GM21619 (cell line): ENCODE measurements around the gene SEPTIN1.

Experiments
- ATAC-seq: cut with Tn5 transposase; IDR thresholded peaks from one replicate; pipeline ENCODE4 v1.9.1; 2021; ENCODE audit not compliant: unreplicated experiment

Gene SEPTIN1, protein sequence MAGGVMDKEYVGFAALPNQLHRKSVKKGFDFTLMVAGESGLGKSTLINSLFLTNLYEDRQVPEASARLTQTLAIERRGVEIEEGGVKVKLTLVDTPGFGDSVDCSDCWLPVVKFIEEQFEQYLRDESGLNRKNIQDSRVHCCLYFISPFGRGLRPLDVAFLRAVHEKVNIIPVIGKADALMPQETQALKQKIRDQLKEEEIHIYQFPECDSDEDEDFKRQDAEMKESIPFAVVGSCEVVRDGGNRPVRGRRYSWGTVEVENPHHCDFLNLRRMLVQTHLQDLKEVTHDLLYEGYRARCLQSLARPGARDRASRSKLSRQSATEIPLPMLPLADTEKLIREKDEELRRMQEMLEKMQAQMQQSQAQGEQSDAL

DNA sequence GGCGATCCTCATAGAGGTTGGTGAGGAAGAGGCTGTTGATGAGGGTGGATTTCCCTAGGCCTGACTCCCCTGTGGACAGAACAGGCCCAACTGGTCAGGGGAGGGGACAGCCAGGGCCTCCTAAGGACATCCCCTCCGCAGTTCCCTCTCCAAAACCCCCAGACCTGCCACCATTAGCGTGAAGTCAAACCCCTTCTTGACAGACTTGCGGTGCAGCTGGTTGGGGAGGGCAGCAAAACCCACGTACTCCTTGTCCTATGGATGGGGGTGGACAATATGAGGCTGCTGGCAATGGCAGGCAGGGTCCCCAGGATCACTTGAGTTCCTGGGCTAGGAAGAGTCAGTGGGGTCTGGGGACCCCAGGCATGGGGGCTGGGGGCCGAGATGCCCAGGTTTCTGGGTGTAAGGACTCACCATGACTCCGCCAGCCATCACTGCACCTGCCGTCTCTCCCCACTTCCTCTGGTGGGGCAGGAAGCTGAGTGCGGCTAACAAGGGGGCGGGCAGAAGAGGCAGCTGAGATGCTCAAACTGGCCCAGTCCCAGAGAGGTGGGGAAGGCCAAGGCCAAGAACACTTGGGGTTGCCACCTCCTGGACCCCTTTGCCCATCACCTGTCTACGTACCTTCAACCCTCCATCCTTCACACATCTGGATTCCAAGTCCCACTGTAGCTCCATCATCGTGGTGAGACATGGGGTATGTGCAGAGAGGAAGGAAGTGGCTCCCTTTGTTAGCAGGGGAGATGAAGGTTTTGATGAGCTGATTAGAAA lies at the start of gene SEPTIN1:
SEPTIN1 (minus strand) TSS at position 451 of the 771 bp plus-strand sequence; CDS start at position 432, 19 bp downstream.
- peak; percentile 30 for ATAC-seq

DNA sequence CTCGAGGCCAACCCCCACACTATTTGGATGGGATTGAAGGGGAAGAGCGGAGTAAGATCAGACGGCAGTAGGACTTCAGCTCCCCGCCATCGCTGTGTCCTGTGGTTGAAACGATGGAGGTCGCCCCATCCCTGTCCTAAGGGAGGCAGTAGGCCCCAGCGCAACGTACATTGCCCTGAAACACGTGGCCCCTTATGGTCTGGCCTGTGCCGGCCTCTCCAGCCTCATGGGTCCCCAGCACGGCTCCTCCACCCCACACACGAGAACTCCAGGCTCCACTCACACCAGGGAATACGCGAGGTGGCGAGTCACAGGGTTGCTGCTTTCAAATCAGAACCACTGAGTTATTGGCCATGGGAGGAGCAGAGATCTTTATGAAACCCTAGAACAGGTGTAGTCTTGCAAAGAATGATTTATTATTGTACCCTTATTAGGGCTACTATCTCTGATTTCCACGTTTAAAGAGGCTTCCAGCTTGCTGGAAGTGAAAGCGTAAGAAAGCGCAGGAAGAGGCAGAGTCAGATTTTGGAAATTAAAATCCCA lies 48.1 kb upstream of the SEPTIN1 start:
- ATAC-seq: peak; percentile 22

DNA sequence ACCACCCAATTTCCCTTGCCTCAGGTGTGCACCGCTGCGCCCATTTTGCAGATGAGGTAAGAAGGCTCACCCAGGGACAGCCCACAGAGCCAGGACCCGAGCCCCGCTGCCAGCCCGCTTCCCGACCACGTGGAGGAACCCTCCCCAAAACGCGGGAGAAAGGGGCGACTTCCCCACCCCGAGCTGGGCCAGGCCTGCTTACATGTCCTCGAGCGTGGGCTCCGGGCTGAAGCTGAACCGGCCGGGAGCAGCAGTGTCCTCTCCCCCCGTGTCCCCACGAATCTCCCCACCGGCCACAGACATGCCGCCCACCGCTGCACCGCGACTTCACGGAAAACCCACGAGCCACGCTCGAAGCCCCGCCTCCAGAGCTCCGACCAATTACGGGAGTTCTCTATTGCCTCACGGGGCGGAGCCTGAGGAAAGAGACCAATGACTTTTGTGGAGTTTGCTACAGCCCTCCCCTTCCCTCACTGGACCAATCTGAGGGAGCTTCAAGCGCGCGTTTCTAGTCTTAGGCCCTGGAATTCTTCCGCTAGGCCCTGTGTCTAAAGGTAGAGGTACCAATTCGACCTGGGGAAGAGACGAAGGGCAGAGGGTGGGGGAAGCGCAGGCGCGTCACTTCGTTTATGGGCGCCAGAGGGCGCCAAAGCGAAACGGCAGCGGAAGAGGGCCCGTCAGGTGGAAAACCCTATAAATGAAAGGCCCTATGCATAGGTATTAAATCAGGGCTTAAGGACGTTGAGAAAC lies 47.5 kb upstream of the SEPTIN1 start, which contains the start of gene DCTPP1:
DCTPP1 (minus strand) TSS at position 353 of the 750 bp plus-strand sequence; CDS start at position 303, 50 bp downstream.
- peak; percentile 90 for ATAC-seq

DNA sequence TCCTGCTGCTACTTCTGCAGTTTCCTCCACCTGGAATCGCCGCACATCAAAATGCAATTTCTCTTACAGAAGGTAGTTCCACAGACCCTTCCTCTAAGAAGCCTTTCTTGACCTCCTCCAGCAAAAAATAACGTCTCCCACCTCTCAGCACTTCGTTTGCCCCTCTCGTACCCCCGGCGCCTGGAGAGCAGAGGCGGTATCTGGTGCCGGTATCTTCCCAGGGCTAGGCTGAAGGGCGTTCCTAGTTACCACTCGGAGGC lies 47.0 kb upstream of the SEPTIN1 start:
- peak; percentile 10 for ATAC-seq

DNA sequence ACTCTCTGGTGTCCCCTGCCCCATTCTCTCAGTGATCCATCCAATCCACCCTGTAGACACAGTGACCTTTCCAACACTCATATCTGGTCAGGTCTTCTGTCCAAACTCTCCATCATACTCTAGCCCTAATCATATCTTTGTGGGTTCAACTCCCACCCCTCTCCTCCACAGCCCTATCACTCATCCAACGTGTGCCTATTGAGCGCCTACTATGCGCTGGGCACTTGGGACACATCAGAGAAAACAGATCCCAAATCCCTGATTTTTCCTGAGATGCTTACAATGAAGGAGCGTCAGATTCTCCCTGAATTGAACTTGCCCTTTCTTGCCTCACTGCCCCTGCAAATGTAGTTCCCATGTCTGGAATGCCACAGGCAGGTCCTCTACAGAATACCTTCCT lies 45.7 kb upstream of the SEPTIN1 start:
- no peak for ATAC-seq

DNA sequence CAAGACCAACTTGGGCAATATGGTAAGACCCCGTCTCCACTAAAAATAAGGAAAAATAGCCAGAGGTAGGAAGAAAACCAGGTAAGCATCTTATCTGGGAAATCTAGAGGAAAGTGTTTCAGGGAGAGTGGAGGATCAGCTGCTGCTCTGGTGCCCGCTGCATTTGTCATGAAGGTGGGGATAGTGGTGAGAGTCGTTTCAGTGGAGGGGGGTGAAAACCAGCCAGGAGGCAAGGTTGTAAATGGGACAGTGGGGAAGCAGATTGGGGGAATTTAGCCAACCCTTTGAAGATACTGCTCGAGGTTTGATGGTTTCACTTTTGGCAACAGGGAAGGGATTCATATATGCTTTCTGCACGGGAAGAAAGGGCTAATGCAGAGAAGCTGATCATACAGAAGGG lies 38.6 kb upstream of the SEPTIN1 start:
- no peak for ATAC-seq

DNA sequence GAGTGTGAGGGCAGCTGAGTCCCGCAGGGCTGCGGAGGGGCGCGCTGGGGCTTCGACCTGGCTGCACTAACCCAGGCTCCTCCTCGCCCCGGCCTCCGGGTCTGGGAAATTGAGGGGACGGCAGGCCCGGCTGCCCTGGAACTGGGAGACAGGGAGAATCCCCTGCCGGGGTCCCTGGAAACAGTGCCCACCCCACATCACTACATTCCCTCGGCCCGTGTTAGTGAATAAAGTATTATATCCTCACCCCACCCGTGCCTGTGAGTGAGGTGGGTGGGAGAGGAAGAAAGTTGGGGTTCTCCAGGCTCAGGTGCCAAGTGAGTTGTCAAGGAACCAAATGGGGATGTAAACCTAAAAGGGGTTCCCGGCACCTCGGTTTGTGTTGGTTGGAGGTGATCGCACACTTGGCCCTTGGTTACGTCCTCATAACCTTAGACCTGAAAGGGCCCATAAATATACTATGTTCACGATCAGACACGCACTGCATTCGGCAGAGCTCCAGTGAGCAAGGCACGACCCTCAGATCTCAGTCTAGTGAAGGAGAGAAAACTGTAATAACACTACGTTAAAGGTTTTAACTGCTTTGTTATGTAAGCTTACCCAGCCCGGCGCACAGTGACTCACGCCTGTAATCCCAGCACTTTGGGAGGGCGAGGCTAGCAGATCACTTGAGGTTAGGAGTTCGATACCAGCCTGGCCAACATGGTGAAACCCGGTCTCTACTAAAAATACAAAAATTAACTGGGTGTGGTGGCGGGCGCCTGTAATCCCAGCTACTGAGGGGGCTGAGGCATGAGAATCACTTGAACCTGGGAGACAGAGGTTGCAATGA lies 36.2 kb upstream of the SEPTIN1 start:
- no peak for ATAC-seq

DNA sequence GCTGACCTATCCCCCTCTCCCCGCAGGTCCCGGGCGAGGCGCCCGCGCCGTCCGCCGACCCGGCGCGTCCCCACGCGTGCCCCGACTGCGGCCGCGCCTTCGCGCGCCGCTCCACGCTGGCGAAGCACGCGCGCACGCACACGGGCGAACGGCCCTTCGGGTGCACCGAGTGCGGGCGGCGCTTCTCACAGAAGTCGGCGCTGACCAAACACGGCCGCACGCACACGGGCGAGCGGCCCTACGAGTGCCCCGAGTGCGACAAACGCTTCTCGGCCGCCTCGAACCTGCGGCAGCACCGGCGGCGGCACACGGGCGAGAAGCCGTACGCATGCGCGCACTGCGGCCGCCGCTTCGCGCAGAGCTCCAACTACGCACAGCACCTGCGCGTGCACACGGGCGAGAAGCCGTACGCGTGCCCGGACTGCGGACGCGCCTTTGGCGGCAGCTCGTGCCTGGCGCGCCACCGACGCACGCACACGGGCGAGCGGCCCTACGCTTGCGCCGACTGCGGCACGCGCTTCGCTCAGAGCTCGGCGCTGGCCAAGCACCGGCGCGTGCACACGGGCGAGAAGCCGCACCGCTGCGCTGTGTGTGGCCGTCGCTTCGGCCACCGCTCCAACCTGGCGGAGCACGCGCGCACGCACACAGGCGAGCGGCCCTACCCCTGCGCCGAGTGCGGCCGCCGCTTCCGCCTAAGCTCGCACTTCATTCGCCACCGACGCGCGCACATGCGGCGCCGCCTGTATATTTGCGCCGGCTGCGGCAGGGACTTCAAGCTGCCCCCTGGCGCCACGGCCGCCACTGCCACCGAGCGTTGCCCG lies 35.4 kb upstream of the SEPTIN1 start:
- peak; percentile 77 for ATAC-seq

DNA sequence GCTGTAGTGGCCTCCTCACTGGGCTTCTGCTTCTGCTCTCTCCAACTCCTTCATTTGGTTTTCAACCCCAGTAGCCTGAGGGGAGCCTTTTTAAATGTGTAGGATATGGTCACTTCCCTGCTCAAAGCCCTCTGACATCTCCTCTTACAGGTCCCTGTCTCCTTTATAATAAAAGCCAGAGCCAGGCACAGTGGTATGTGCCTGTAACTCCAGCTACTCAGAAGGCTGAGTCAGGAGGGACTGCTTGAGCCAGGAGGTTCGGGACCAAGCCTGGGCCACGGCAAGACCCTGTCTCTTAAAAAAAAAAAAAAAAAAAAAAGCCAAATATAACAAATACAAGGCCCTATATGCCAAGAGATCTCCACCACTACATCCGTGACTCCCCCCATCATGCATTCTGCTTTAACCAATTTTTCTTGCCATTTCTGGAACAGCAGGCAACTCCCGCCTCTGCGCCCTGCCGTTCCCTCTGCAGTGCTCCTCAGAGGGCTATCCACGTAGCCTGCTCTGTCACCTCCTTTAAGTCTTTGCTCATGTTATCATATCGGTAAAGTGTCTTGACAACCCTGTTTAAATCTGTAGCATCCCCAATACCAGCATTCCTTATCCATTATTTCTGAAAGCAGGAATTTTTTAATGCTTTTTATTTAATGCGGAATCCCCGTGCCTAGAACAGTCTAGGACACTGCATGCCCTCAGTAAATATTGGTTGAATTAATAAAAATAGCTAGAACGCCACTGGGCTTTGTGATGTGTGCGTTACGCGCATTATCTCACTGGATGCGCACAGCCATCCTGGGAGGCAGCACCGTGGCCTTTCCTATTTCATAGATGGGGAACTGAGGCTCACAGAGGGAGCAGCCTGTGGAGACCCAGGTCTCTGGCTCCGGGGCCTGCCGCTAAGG lies 34.5 kb upstream of the SEPTIN1 start:
- no peak for ATAC-seq

DNA sequence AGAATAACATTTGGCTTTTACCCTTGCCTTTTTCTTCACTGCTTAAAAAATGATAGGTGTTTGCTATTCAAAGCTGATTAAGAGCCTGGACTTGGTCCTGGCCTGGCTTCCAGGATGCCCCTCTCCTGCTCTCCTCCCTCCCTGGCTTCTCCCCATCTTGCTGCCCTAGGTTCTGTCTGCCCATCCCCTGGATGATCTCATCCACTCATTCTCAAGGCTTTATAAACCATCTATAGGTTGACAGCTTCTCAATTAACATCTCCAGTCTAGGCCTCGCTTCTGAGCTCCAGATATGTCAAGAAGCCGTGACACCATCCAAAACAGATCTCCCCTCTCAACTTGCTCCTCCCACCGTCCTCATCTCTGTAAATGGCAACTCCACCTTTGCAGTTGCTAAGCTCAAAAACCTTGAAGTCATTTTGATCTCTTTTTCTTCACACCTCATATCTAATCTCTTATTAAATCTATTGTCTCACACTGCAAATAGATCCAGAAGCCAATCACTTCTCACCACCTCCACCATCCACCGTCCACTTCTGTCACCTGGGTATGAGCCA lies 33.8 kb upstream of the SEPTIN1 start:
- no peak for ATAC-seq

DNA sequence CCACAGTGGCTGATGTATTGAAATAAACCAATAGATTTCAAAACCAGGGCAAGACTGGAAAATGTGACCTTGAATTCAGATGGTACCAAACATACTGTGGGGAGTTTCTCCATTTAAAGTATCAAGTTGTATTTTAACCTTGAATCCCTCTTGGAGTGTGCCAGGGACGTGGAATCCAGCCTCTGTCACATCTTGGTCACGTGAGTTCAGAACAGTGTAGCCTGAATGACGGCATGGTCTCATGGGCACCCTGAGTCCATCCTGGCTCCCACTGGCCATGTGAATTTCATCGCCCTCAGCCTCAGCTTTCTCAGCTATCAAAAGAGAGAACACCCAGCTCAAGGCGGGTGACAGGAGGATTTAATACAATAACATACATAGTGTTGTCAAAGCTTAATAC lies 31.8 kb upstream of the SEPTIN1 start:
- no peak for ATAC-seq

DNA sequence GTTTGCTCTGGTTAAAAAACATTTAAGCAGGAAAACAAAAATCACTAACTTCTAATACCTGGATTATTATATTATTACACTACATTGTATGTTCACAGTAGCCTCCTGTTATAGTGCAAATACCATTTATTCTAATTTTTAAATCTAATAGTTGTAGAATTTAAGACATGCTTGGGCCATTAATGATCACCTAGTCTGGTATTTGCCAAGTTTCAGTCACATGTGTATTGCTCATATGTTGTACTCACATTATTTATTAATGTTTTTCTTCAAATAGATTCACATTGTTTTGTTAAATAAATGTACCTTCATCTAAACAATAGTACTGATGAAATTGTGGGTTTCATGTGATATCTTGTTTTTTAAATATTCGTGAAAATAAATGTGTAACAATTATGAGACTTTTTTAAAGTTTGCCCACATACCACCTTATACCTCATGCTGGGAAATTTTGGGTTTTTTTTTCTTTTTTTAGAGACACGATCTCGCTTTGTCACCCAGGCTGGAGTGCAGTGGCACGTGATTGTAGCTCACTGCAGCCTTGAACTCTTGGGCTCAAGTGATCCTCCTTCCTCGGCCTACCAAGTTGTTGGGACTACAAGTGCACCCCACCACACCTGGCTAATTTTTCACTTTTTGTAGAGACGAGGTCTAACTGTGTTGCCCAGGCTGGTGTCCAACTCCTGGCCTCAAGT lies 30.9 kb upstream of the SEPTIN1 start:
- ATAC-seq: no peak

DNA sequence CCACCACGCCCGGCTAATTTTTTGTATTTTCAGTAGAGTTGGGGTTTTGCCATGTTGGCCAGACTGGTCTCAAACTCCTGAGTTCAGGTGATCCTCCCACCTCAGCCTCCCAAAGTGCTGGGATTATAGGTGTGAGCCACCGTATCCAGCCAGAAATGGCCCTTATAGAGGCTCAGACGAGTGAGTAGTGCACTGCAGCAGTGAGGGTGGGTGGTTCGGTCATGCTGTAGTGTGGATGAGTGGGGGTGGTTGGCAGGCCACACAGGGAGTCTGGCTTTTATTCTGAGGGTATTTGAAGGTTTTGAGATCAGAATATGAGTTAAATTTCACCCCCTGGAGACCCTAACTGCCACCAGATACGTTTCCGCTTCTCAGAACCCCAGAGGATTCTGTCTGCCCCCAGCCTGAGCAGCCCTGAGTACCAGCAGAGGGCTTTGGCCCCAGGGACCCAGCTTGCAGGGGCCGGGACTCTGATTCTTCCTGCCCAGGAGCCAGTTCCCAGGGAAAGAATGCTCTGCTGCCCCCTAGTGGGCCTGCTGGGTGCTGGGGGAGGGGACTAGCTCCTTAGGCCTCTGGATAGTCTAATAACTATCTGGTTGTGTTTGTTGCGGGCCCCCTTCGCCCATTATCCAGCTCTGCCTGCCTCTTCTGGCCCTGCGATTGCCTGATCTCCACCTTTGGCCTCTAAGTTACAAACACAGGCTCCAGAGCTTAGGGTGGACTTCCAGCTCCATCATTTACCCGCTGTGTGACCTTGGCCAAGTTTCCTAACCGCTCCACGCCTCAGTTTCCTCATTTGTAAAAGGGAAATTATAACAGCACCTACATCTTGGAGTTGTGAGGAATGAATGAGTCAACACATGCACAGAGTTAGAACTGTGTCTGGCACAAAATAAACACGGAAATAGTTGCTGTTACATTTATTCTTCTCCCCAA lies 27.0 kb upstream of the SEPTIN1 start:
- peak; percentile 38 for ATAC-seq

DNA sequence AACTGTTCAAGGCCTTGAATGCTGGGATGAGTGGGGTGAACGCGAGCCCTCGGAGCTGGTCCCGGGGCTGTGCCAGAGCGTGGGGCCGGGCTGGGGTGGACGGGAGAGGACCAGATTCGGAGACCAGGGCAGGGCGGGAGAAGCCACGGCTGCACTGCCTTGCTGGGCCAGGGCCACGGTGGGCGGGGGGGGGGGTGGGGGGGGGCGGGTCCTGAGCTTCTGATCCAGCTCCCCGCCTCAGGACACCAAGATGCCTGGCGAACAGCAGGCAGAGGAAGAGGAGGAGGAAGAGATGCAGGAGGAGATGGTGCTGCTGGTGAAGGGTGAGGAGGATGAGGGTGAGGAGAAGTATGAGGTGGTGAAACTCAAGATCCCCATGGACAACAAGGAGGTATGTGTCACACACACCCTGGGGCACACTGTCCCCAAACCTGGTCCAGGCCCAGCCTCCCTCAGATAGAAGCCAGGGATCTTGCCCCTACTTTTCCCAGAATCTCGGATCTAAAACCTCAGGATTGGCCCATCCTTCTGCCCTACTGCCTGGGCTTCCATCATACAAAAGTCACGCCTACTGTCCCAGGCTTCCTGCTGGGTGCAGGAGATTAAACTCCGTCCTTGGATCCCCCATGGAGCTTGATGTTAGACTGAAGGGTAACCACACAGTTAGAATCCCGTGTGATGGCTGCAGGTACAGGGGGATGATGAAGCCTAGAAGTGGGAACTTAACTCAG lies 25.6 kb upstream of the SEPTIN1 start:
- ATAC-seq: no peak

DNA sequence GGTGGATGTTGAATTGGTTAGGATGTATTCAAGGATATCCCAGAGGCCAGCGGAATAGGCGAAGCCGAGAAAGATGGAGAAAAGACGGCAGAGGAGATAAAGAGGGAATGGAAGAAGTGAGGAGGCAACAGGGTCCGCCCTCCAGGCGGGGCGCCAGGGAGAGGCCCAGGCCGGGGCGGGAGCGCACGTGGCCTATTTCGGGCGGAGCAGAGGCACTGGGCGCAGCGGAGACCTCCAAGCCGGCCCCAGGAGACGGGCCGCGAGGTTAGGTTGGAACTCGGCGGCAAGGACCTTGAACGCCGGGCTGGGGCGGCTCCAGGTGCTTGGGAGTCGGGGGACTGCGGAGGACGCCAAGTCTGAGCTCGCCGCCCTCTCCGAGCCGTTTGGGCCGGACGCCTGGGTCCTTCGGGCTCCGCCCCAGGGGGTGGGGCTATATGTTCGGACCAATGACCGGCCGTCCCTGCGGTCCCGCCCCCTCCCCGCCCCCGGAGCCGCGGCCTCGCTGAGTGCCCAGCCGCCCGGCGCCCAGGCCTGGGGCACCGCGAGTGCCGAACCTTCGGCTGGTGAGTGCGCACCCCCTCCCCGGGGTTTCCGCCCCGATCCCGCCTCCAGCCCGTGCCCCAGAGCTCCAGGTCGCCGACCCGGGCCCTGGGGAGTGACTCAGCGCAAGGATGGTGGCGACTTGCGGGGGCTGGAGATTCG lies 24.9 kb upstream of the SEPTIN1 start, which contains the start of gene ZNF771:
ZNF771 (plus strand) TSS at position 505 of the 702 bp plus-strand sequence. CDS start 448 bp downstream, outside the sequence.
- ATAC-seq: peak; percentile 74
